H9 (cell line): ENCODE measurements around the gene HPS4. TPM values are rescaled to one million over a fixed set of nuclear protein-coding genes. Genes with fewer than 3 reads are reported as not detected.

Experiments
- DNase-seq: peaks from one replicate; pipeline ENCODE4 v3.0.0-alpha.2; 2017
- H2AFZ ChIP-seq: one replicate; pipeline ENCODE4 v1.6.1; 2013; ENCODE audit warnings: mild to moderate bottlenecking, low read length, control low read depth, moderate library complexity
- H2AK5ac ChIP-seq: 2 replicates; pipeline ENCODE4 v1.6.1; 2013; ENCODE audit warnings: low read length, control low read depth, mixed read lengths; ENCODE audit not compliant: insufficient read length
- H2BK120ac ChIP-seq: one replicate; pipeline ENCODE4 v1.6.1; 2013; ENCODE audit warnings: low read depth, mild to moderate bottlenecking, low read length, control low read depth, inconsistent platforms; ENCODE audit not compliant: poor library complexity, severe bottlenecking
- H2BK12ac ChIP-seq: 2 replicates; pipeline ENCODE4 v1.6.1; 2013; ENCODE audit warnings: low read length, control low read depth, mixed read lengths, low read depth; ENCODE audit not compliant: insufficient read length
- H2BK15ac ChIP-seq: 2 replicates; pipeline ENCODE4 v1.6.1; 2013; ENCODE audit warnings: low read depth, low read length, control low read depth
- H2BK20ac ChIP-seq: one replicate; pipeline ENCODE4 v1.6.1; 2013; ENCODE audit warnings: low read depth, mild to moderate bottlenecking, low read length, control low read depth, inconsistent platforms; ENCODE audit not compliant: poor library complexity, severe bottlenecking
- H2BK5ac ChIP-seq: 2 replicates; pipeline ENCODE4 v1.6.1; 2013; ENCODE audit warnings: low read length, control low read depth, mixed read lengths; ENCODE audit not compliant: insufficient read length
- H3K14ac ChIP-seq: 2 replicates; pipeline ENCODE4 v1.6.1; 2013; ENCODE audit warnings: low read length, control low read depth; ENCODE audit not compliant: insufficient read depth
- H3K18ac ChIP-seq: 2 replicates; pipeline ENCODE4 v1.6.1; 2013; ENCODE audit warnings: low read depth, mild to moderate bottlenecking, mixed read lengths, low read length, control low read depth; ENCODE audit not compliant: insufficient read length
- H3K23ac ChIP-seq: 2 replicates; pipeline ENCODE4 v1.6.1; 2013; ENCODE audit warnings: low read length, control low read depth, mixed read lengths, low read depth; ENCODE audit not compliant: insufficient read length
- H3K23me2 ChIP-seq: 2 replicates; pipeline ENCODE4 v1.6.1; 2013; ENCODE audit warnings: low read depth, mild to moderate bottlenecking, mixed read lengths, low read length, control low read depth; ENCODE audit not compliant: insufficient read length, poor library complexity, severe bottlenecking
- H3K27ac ChIP-seq: 2 replicates; pipeline ENCODE4 v1.5.1; 2013; ENCODE audit warnings: low read length, control low read depth, mixed read lengths, low read depth; ENCODE audit not compliant: insufficient read length
- H3K27me3 ChIP-seq: 2 replicates; pipeline ENCODE4 v1.6.1; 2013; ENCODE audit warnings: low read length, control low read depth, inconsistent platforms; ENCODE audit not compliant: insufficient read depth
- H3K4ac ChIP-seq: 2 replicates; pipeline ENCODE4 v1.6.1; 2013; ENCODE audit warnings: low read depth, mild to moderate bottlenecking, control low read depth, inconsistent platforms, low read length, moderate library complexity
- H3K4me1 ChIP-seq: 2 replicates; pipeline ENCODE4 v1.6.1; 2013; ENCODE audit warnings: low read length, control low read depth, inconsistent platforms; ENCODE audit not compliant: insufficient read depth
- H3K4me2 ChIP-seq: 2 replicates; pipeline ENCODE4 v1.6.1; 2013; ENCODE audit warnings: low read length, control low read depth, mixed read lengths; ENCODE audit not compliant: insufficient read length, insufficient read depth
- H3K56ac ChIP-seq: 2 replicates; pipeline ENCODE4 v1.6.1; 2013; ENCODE audit warnings: low read depth, mild to moderate bottlenecking, mixed read lengths, low read length, control low read depth; ENCODE audit not compliant: insufficient read length
- H3K79me1 ChIP-seq: 2 replicates; pipeline ENCODE4 v1.6.1; 2013; ENCODE audit warnings: low read depth, mild to moderate bottlenecking, moderate library complexity, low read length, control low read depth, inconsistent platforms; ENCODE audit not compliant: insufficient read depth, poor library complexity, severe bottlenecking
- H3K79me2 ChIP-seq: 2 replicates; pipeline ENCODE4 v1.6.1; 2013; ENCODE audit warnings: low read length, control low read depth, inconsistent platforms; ENCODE audit not compliant: insufficient read depth
- H3K9ac ChIP-seq: 2 replicates; pipeline ENCODE4 v1.6.1; 2013; ENCODE audit warnings: low read length, control low read depth, mixed read lengths; ENCODE audit not compliant: insufficient read length; ENCODE audit errors: extremely low read depth
- H3K9me3 ChIP-seq: one replicate; pipeline ENCODE4 v1.6.1; 2013; ENCODE audit warnings: low read depth, low read length, inconsistent platforms; ENCODE audit not compliant: control insufficient read depth
- H3T11ph ChIP-seq: one replicate; pipeline ENCODE4 v1.6.1; 2013; ENCODE audit warnings: mild to moderate bottlenecking, low read length, control low read depth, inconsistent platforms
- H4K20me1 ChIP-seq: one replicate; pipeline ENCODE4 v1.6.1; 2013; ENCODE audit not compliant: control insufficient read depth, insufficient read length, insufficient read depth
- H4K5ac ChIP-seq: 2 replicates; pipeline ENCODE4 v1.6.1; 2013; ENCODE audit warnings: low read depth, mild to moderate bottlenecking, mixed read lengths, low read length, control low read depth; ENCODE audit not compliant: insufficient read length
- H4K8ac ChIP-seq: replicated peaks from 2 replicates; pipeline ENCODE4 v1.6.1; 2013; ENCODE audit warnings: low read length, control low read depth, mixed read lengths, low read depth; ENCODE audit not compliant: insufficient read length
- H4K91ac ChIP-seq: 2 replicates; pipeline ENCODE4 v1.6.1; 2013; ENCODE audit warnings: low read depth, mild to moderate bottlenecking, moderate library complexity, mixed read lengths, low read length, control low read depth; ENCODE audit not compliant: insufficient read length
- H3K27ac Mint-ChIP-seq, 3 experiments: 2 replicates in 2 of 3; 3 replicates in 1 of 3; pipeline ENCODE4 v1.8.0; 2020 to 2021; ENCODE audit warnings: mixed read lengths in 3 of 3, mild to moderate bottlenecking in 1 of 3, moderate library complexity in 1 of 3
- H3K27me3 Mint-ChIP-seq: 2 replicates; pipeline ENCODE4 v1.8.0; 2021; ENCODE audit warnings: low read depth, mild to moderate bottlenecking, moderate library complexity, mixed read lengths
- H3K36me3 Mint-ChIP-seq, 3 experiments: 2 replicates in 2 of 3; 3 replicates in 1 of 3; pipeline ENCODE4 v1.8.0; 2020 to 2021; ENCODE audit warnings: low read depth in 3 of 3, mixed read lengths in 3 of 3; ENCODE audit not compliant: insufficient read depth in 1 of 3
- H3K4me1 Mint-ChIP-seq, 2 experiments: 2 replicates each; pipeline ENCODE4 v1.8.0; 2020; ENCODE audit warnings: mixed read lengths in 2 of 2
- H3K4me3 Mint-ChIP-seq, 2 experiments: 2 replicates in 1 of 2; 3 replicates in 1 of 2; pipeline ENCODE4 v1.8.0; 2020 to 2021; ENCODE audit warnings: mild to moderate bottlenecking in 2 of 2, mixed read lengths in 2 of 2, moderate library complexity in 1 of 2
- H3K9me3 Mint-ChIP-seq, 2 experiments: 2 replicates in 1 of 2; 3 replicates in 1 of 2; pipeline ENCODE4 v1.8.0; 2020; ENCODE audit warnings: mild to moderate bottlenecking in 2 of 2, mixed read lengths in 2 of 2, moderate library complexity in 1 of 2
- CTCF ChIP-seq: fragments of 200-600 bp; sonication (generic); conservative IDR thresholded peaks from 3 replicates; pipeline ENCODE4 v1.8.0; 2021; ENCODE audit warnings: antibody characterized with exemption, mild to moderate bottlenecking
- WGBS: extraction: QIAGEN DNeasy Blood & Tissue Kit; methylation state at CpG from one replicate; pipeline ENCODE4 v1.1.7; 2013; ENCODE audit warnings: missing lambda C conversion rate, low lambda C conversion rate, mixed read lengths; ENCODE audit not compliant: insufficient read length; ENCODE audit errors: extremely low coverage; 5-methylcytosine and 5-hydroxymethylcytosine counted together
- total RNA-seq: library from RNA; stranded (reverse); gene quantifications from 2 replicates; pipeline ENCODE4 v1.2.1, GENCODE V29; 2021

HPS4 gene
- total RNA-seq, 1 experiment from 2014 or later: 26.2 TPM

GRCh38 chr22:26461188-26461810 is 22.3 kb downstream of the HPS4 start:
- no peak overlapping the region for H3K9ac ChIP-seq
- Mint-ChIP-seq H3K4me1 (peaks cover 5% of the 10 kb centered on the region in 2 experiments), H3K4me3 (no peak overlapping the region), H3K36me3 (peaks cover 25 to 66% (median 54%) of the 10 kb centered on the region in 3 experiments), H3K27ac (peak overlapping the region in 2 of 3 experiments; percentile 49 to 79; a peak in 2 of 7 replicates), H3K27me3 (no peaks in the 10 kb centered on the region), H3K9me3 (no peaks in the 10 kb centered on the region)
- H2BK120ac ChIP-seq: no peak overlapping the region
- no peak overlapping the region for H2BK20ac ChIP-seq
- no CpG with 5 or more reads among the region's 3 CpGs for WGBS
- H3K14ac ChIP-seq: no peak overlapping the region
- no peak overlapping the region for H3T11ph ChIP-seq
- no peaks in the 10 kb centered on the region; the same call in 1 of the 2 replicates for H3K79me2 ChIP-seq
- H2BK5ac ChIP-seq: no peak overlapping the region
- H3K4me1 ChIP-seq: no peaks in the 10 kb centered on the region
- DNase-seq: peak; percentile 87
- H3K18ac ChIP-seq: no peak overlapping the region
- no peak overlapping the region for H2BK15ac ChIP-seq
- no peak overlapping the region for H4K5ac ChIP-seq
- H3K23ac ChIP-seq: no peak overlapping the region
- H3K4ac ChIP-seq: no peak overlapping the region
- no peak overlapping the region for H2AFZ ChIP-seq
- H2BK12ac ChIP-seq: no peak overlapping the region
- H3K27ac ChIP-seq: no peak overlapping the region
- H3K56ac ChIP-seq: no peak overlapping the region
- H3K4me2 ChIP-seq: no peak overlapping the region
- H3K79me1 ChIP-seq: no peaks in the 10 kb centered on the region
- H4K20me1 ChIP-seq: no peaks in the 10 kb centered on the region
- no peaks in the 10 kb centered on the region for H3K9me3 ChIP-seq
- H4K8ac ChIP-seq: no peak overlapping the region
- no peak overlapping the region for H2AK5ac ChIP-seq
- H3K27me3 ChIP-seq: no peaks in the 10 kb centered on the region
- TF ChIP-seq CTCF: peak; percentile 84
- no peaks in the 10 kb centered on the region for H3K23me2 ChIP-seq
- H4K91ac ChIP-seq: no peak overlapping the region
